ACHN (cell line): ENCODE data around the gene PSMD2.

Experiments used
- DNase-seq: peaks from one replicate; pipeline ENCODE4 v3.0.0-alpha.2; 2015
- in situ Hi-C: cut with HindIII; loops from 2 replicates; pipeline ENCODE4 v1.10.0; 2017; ENCODE audit warnings: low sequenced_read_pairs, low pct_ligation_motif_present, low pct_unique_long_range_greater_than_20kb

PSMD2 gene

DNA sequence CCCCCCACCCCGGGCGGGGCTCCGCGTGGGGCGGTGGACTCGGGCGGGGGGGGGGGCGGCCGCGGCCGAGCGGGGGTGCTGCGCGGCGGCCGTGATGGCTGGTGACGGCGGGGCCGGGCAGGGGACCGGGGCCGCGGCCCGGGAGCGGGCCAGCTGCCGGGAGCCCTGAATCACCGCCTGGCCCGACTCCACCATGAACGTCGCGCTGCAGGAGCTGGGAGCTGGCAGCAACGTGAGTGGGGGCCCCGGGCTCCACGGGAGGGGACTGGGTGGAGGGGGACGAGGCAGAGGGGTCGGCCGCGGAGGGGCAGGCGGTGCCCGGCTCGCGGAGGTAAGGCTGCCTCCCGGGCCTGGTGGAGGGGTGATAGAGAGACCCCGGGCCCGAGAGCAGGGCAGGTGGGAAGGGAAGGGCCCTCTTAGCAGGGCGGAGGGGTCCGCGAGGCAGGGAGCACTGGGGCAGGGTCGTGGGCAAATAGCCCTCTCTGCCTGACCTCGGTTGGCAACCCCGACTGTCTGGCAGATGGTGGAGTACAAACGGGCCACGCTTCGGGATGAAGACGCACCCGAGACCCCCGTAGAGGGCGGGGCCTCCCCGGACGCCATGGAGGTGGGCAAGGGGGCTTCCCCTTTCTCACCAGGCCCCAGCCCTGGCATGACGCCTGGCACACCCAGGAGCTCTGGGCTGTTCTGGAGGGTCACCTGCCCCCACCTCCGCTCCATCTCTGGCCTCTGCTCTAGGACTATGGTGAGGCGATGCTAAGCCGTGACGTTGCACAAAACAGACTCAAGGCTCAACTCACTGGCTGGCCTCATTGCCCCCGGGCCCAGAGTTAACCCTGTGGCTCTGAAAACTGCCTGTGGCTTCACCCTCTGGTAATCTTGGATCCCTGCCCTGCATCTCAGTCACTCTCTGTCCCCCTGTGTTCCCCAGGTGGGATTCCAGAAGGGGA is 22.8 kb upstream of the PSMD2 start, which contains the start of gene ECE2:
Gene ECE2, plus strand, starts transcription at position 62 of the 950 bp plus-strand sequence. Its CDS starts 132 bp downstream, at position 194.
- in situ Hi-C loops, result no loop called here
- DNase-seq, result no peak

DNA sequence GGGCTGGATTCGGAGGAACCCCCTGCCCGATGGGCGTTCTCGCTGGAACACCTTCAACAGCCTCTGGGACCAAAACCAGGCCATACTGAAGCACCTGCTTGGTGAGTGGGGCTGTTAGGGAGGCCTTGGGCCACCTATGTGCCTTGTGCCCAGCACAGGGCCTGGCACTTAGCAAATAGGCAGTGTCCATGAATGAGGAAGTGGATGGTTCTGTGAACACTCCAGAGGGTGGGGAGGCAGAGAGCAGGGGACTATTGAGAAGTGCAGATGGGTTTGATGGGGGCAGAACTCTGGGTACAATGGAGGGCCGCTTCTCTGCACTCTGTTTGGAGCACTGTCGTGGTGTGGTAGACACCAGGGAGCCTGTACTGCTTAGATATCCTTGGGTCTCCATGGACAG is 21.7 kb upstream of the PSMD2 start:
- in situ Hi-C loops, result no loop called here
- no peak for DNase-seq

- no peak for DNase-seq
- in situ Hi-C loops, result no loop called here
Measured at GRCh38 chr3:184282941-184283340, 16.1 kb upstream of the PSMD2 start.

- in situ Hi-C loops, result no loop called here
- no peak for DNase-seq
Measured at GRCh38 chr3:184283681-184284080, 15.4 kb upstream of the PSMD2 start.

DNA sequence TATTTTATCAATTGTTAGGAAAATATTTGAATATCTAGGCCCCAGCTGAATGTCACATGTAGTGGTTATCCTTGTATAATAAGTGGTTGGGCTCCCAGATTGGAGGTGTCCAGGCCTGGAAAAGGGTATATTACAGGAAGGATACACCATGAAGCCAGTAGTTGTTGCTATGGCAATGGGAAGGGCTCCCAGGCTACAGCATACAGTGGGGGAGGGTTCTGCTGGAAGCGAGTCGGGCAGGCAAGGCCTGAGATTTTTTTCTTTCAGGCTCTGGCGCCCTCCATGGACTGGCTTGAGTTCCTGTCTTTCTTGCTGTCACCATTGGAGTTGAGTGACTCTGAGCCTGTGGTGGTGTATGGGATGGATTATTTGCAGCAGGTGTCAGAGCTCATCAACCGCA is 14.3 kb upstream of the PSMD2 start:
- DNase-seq, result peak; percentile 61
- in situ Hi-C loops, result no loop called here

- DNase-seq, result peak; percentile 53
- in situ Hi-C loops, result no loop called here
Measured at GRCh38 chr3:184289426-184289938, 9.6 kb upstream of the PSMD2 start.

DNA sequence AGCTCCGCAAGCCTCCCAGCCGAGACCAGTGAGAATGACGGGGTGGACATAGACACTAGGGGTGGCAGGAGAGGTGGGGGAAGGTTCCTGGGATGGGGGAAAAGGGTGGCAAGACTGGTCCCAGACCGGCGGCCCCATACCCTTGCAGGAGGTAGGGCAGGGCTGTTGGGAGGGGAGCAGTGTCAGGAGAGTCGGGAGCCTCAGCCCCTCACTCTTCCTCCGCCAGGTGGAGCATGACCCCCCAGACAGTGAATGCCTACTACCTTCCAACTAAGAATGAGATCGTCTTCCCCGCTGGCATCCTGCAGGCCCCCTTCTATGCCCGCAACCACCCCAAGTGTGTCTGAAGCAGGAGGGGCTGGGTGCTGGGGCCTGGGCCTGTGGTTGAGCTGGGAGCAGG is 8.7 kb upstream of the PSMD2 start:
- in situ Hi-C loops, result no loop called here
- DNase-seq, result no peak

GRCh38 chr3:184291044-184291737 is 7.8 kb upstream of the PSMD2 start:
- no peak for DNase-seq
- in situ Hi-C loops, result no loop called here

- in situ Hi-C loops, result no loop called here
- DNase-seq, result no peak
Measured at GRCh38 chr3:184291738-184292445, 7.1 kb upstream of the PSMD2 start.

DNA sequence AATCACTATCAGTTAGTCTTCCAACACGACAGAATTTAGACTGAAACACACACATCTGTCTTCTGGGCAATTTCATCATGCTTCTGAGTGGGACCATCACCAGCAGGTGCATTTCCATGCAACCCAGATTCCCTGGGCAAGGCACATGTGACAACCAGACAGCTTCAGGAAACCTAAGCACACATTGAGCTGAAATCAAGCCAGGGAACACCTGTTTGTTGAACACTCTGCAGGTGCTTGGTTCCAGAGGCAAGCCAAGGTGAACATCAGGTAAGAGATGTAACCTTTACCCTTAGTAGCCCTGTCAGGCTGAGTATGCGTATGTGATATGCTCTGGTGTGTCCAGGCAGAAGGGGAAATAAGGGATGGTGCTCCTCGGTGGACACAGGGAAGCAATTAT is 3.3 kb upstream of the PSMD2 start:
- DNase-seq, result no peak

GRCh38 chr3:184296616-184297015 is 2.4 kb upstream of the PSMD2 start:
- in situ Hi-C loops, result no loop called here
- no peak for DNase-seq

More for the DNA sequence above, 3.3 kb upstream of the PSMD2 start:
- in situ Hi-C loops, result no loop called here

- in situ Hi-C loops, result no loop called here
- peak; percentile 36 for DNase-seq
Measured at GRCh38 chr3:184299488-184300377, 692 bp downstream of the PSMD2 start.

GRCh38 chr3:184300378-184300720 is 1.3 kb downstream of the PSMD2 start:
- in situ Hi-C loops, result no loop called here

DNA sequence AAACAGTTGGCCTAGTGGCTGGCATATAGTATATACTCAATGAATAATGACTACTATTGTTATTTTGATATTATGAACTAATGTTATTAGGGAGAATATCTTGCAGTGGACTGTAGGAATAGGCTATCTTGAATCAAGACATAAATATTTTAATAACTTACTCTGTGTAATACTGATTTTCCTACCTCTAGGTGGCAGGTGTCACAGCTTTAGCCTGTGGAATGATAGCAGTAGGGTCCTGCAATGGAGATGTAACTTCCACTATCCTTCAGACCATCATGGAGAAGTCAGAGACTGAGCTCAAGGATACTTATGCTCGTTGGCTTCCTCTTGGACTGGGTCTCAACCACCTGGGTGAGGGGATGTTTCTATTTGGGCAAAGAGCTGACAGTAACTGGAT is 6.5 kb downstream of the PSMD2 start:
- peak; percentile 39 for DNase-seq
- in situ Hi-C loops, result no loop called here

More at GRCh38 chr3:184300378-184300720, 1.3 kb downstream of the PSMD2 start:
- peak; percentile 52 for DNase-seq

GRCh38 chr3:184306341-184306972 is 7.4 kb downstream of the PSMD2 start:
- DNase-seq, result no peak
- in situ Hi-C loops, result no loop called here

DNA sequence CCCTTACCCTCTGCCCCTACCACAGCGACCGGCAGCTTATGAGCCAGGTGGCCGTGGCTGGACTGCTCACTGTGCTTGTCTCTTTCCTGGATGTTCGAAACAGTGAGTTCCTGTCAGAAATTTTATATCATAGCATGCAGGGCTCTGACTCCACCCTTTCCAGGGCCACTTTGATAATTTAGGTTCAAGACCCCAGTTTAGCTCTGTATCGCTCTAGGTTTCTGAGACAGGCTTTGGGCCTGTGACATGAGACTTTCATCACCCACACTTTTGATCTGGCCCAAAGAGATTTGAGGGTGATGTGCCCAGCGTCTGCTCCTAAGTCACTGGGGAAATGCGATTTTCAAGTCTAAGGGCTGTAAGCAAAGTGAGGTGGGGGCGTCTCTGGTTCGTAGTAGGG is 8.9 kb downstream of the PSMD2 start:
- in situ Hi-C loops, result no loop called here
- DNase-seq, result no peak

DNA sequence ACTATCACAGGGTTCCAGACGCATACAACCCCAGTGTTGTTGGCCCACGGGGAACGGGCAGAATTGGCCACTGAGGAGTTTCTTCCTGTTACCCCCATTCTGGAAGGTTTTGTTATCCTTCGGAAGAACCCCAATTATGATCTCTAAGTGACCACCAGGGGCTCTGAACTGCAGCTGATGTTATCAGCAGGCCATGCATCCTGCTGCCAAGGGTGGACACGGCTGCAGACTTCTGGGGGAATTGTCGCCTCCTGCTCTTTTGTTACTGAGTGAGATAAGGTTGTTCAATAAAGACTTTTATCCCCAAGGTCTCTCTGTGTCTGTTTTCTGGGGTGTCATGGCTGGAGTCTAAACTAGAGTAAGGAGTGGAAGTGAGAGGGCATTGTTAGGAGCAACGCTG is 9.7 kb downstream of the PSMD2 start:
- in situ Hi-C loops, result no loop called here
- DNase-seq, result no peak

GRCh38 chr3:184311633-184312032 is 12.6 kb downstream of the PSMD2 start:
- DNase-seq, result no peak
- in situ Hi-C loops, result no loop called here
